NK-92 treated with Interleukin-12 subunit alpha and Interleukin-12 subunit beta, amount 100 ng/mL, for 24 hours (cell line): ENCODE measurements around the gene TMEM144.
"Not testable (repeated sequence)": the region's sequence is repeated elsewhere in the genome, so short reads cannot be mapped to it uniquely, and the experiment has no call there.

Source experiments
- DNase-seq: peaks from one replicate; lab custom pipeline; 2025; lab: John Stamatoyannopoulos, UW

The TMEM144 gene

GRCh38 chr4:158192439-158193158, 17.7 kb upstream of the TMEM144 start:
- DNase-seq, result no peak

- no peak for DNase-seq
Observed at GRCh38 chr4:158193171-158193749, 17.0 kb upstream of the TMEM144 start.

- no peak for DNase-seq
Observed at GRCh38 chr4:158195297-158195696, 15.0 kb upstream of the TMEM144 start.

- no peak for DNase-seq
Observed at GRCh38 chr4:158197194-158197776, 13.0 kb upstream of the TMEM144 start.

- DNase-seq, result no peak
Observed at GRCh38 chr4:158200214-158200613, 10.1 kb upstream of the TMEM144 start.

GRCh38 chr4:158201322-158201721, 9.0 kb upstream of the TMEM144 start:
- DNase-seq, result no peak

- DNase-seq, result no peak
Observed at GRCh38 chr4:158201876-158202275, 8.4 kb upstream of the TMEM144 start.

GRCh38 chr4:158202481-158202880, 7.8 kb upstream of the TMEM144 start:
- no peak for DNase-seq

GRCh38 chr4:158203436-158203835, 6.8 kb upstream of the TMEM144 start:
- DNase-seq, result no peak

- no peak for DNase-seq
Observed at GRCh38 chr4:158203929-158204328, 6.4 kb upstream of the TMEM144 start.

GRCh38 chr4:158208963-158209640, 1.2 kb upstream of the TMEM144 start:
- DNase-seq, result no peak

GRCh38 chr4:158211222-158211621, 936 bp downstream of the TMEM144 start:
- DNase-seq, result no peak

GRCh38 chr4:158213466-158213865, 3.2 kb downstream of the TMEM144 start:
- DNase-seq, result no peak

GRCh38 chr4:158214856-158215255, 4.6 kb downstream of the TMEM144 start:
- no peak for DNase-seq

GRCh38 chr4:158217763-158218162, 7.5 kb downstream of the TMEM144 start:
- no peak for DNase-seq

GRCh38 chr4:158219623-158220022, 9.3 kb downstream of the TMEM144 start:
- no peak for DNase-seq

- not testable (repeated sequence) for DNase-seq
Observed at GRCh38 chr4:158224318-158224717, 14.0 kb downstream of the TMEM144 start.

GRCh38 chr4:158224999-158225398, 14.7 kb downstream of the TMEM144 start:
- DNase-seq, result not testable (repeated sequence)

- DNase-seq, result not testable (repeated sequence)
Observed at GRCh38 chr4:158227880-158228279, 17.6 kb downstream of the TMEM144 start.

- not testable (repeated sequence) for DNase-seq
Observed at GRCh38 chr4:158228399-158228798, 18.1 kb downstream of the TMEM144 start.

- DNase-seq, result no peak
Observed at GRCh38 chr4:158229768-158230167, 19.5 kb downstream of the TMEM144 start.

GRCh38 chr4:158234671-158235070, 24.4 kb downstream of the TMEM144 start:
- no peak for DNase-seq
